ENCODE measurements around the gene SOD1.

The SOD1 gene

GRCh38 chr21:31678478-31678877 is 19.0 kb downstream of the SOD1 start (continued):
- no peak for TF ChIP-seq ZNF211 (tag by site-specific recombination; IDR thresholded peaks at IDR 0.05; ENCODE audit: low read depth)
- TF ChIP-seq PRDM1 (tag by site-specific recombination; IDR thresholded peaks at IDR 0.05): no peak
- TF ChIP-seq ZNF112 (tag by site-specific recombination; IDR thresholded peaks at IDR 0.05): no peak
- no peak for TF ChIP-seq ZNF362 (tag by site-specific recombination; IDR thresholded peaks at IDR 0.05)
- TF ChIP-seq ZFHX2 (tag by site-specific recombination; conservative IDR thresholded peaks at IDR 0.05): no peak
- no peak for TF ChIP-seq ZNF701 (tag by site-specific recombination; IDR thresholded peaks at IDR 0.05)

- H3K27ac ChIP-seq (ENCODE audit: extremely low read depth, low read depth, low read length): no peak overlapping the region
- TF ChIP-seq ZNF354C (tag by site-specific recombination; IDR thresholded peaks at IDR 0.05; ENCODE audit: borderline replicate concordance, low read depth) (no peak), ZSCAN4 (tag by site-specific recombination; IDR thresholded peaks at IDR 0.05) (no peak), ZNF202 (tag by site-specific recombination; IDR thresholded peaks at IDR 0.05; ENCODE audit: borderline replicate concordance) (no peak), ZNF211 (tag by site-specific recombination; IDR thresholded peaks at IDR 0.05; ENCODE audit: low read depth) (no peak), ZNF830 (tag by site-specific recombination; IDR thresholded peaks at IDR 0.05; ENCODE audit: low read depth) (no peak), ZNF112 (tag by site-specific recombination; IDR thresholded peaks at IDR 0.05) (no peak), ZBTB8A (tag by site-specific recombination; IDR thresholded peaks at IDR 0.05) (no peak), ZNF585B (tag by site-specific recombination; IDR thresholded peaks at IDR 0.05) (no peak), HOXA7 (CRISPR knock-in tag; IDR thresholded peaks at IDR 0.05; ENCODE audit: borderline replicate concordance) (no peak), ZNF580 (tag by site-specific recombination; IDR thresholded peaks at IDR 0.05) (no peak)
- CTCF ChIA-PET: no interaction called here
- no peaks in the 10 kb centered on the region for H3K9me3 ChIP-seq (ENCODE audit: control insufficient read depth, insufficient read depth, low read depth, low read length)
- H3K4me3 ChIP-seq (ENCODE audit: low read depth, low read length): no peak overlapping the region
- peaks cover 54 to 69% of the 10 kb centered on the region in 2 experiments for H3K36me3 ChIP-seq (ENCODE audit: control insufficient read depth in 2 of 2, insufficient read depth in 1 of 2, low read length in 2 of 2)
- no peaks in the 10 kb centered on the region for H3K4me1 ChIP-seq (ENCODE audit: control insufficient read depth, insufficient read depth, low read length)
- POLR2A ChIA-PET: no interaction called here
These were observed 23.1 kb downstream of the SOD1 start for GRCh38 chr21:31682620-31683019.

GRCh38 chr21:31683029-31683428 is 23.5 kb downstream of the SOD1 start:
- peak; percentile 32 for TF ChIP-seq ZNF654 (tag by site-specific recombination; IDR thresholded peaks at IDR 0.05; ENCODE audit: low read depth)
- TF ChIP-seq BCL11A (tag by site-specific recombination; IDR thresholded peaks at IDR 0.05; ENCODE audit: low read depth): no peak
- TF ChIP-seq ZNF513 (tag by site-specific recombination; IDR thresholded peaks at IDR 0.05): no peak
- no peak for TF ChIP-seq ZNF24 (tag by site-specific recombination; IDR thresholded peaks at IDR 0.05)
- no peak for TF ChIP-seq ZNF37A (tag by site-specific recombination; IDR thresholded peaks at IDR 0.05)
- TF ChIP-seq GLI2 (tag by site-specific recombination; IDR thresholded peaks at IDR 0.05; ENCODE audit: borderline replicate concordance, low read depth): no peak
- TF ChIP-seq ZNF501 (tag by site-specific recombination; IDR thresholded peaks at IDR 0.05): no peak
- TF ChIP-seq HOXC10 (CRISPR knock-in tag; IDR thresholded peaks at IDR 0.05): no peak
- TF ChIP-seq SETDB1 (IDR thresholded peaks at IDR 0.05; ENCODE audit: insufficient read length, low read length): no peak
- CTCF ChIA-PET: no interaction called here
- H3K36me3 ChIP-seq (ENCODE audit: control insufficient read depth in 2 of 2, insufficient read depth in 1 of 2, low read length in 2 of 2): peaks cover 58 to 73% of the 10 kb centered on the region in 2 experiments

More at GRCh38 chr21:31683029-31683428, 23.5 kb downstream of the SOD1 start:
- no peaks in the 10 kb centered on the region for H3K4me1 ChIP-seq (ENCODE audit: control insufficient read depth, insufficient read depth, low read length)
- H3K9me3 ChIP-seq (ENCODE audit: control insufficient read depth, insufficient read depth, low read depth, low read length): no peaks in the 10 kb centered on the region
- H3K27ac ChIP-seq (ENCODE audit: extremely low read depth, low read depth, low read length): no peak overlapping the region
- no peak overlapping the region for H3K4me3 ChIP-seq (ENCODE audit: low read depth, low read length)
- POLR2A ChIA-PET: no interaction called here

All from HEK293 (cell line).